Fibroblast of the conjunctiva (primary cell): ENCODE data around the gene DYNC1I1.

Experiments used
- DNase-seq: peaks from one replicate; pipeline ENCODE4 v3.0.0-alpha.2; 2010; ENCODE audit warnings: low read depth

DYNC1I1 gene

GRCh38 chr7:95861041-95861440, 88.7 kb downstream of the DYNC1I1 start:
- no peak for DNase-seq

- DNase-seq, result no peak
Observed at GRCh38 chr7:95863623-95864022, 91.3 kb downstream of the DYNC1I1 start.

- DNase-seq, result no peak
Observed at GRCh38 chr7:95865716-95866371, 93.5 kb downstream of the DYNC1I1 start.

DNA sequence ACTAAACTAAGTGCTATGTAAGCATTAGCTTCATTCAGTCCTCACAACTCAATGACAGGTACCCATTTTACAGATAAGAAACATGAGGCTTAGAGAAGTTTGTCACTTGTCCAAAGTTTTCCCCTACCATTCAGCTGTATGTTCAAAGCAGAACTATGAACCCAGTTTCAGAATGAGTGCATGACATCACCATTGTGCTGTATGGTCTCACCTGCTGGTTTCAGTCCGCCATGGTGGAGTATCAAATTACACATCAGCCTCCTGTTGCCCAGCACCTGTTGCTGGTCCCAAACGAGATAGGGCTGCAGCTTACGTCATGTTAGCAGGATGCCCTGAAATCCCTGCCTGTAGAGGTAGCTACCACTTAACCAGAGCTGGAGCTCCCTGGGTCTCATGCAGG, 95.0 kb downstream of the DYNC1I1 start:
- DNase-seq, result no peak

DNA sequence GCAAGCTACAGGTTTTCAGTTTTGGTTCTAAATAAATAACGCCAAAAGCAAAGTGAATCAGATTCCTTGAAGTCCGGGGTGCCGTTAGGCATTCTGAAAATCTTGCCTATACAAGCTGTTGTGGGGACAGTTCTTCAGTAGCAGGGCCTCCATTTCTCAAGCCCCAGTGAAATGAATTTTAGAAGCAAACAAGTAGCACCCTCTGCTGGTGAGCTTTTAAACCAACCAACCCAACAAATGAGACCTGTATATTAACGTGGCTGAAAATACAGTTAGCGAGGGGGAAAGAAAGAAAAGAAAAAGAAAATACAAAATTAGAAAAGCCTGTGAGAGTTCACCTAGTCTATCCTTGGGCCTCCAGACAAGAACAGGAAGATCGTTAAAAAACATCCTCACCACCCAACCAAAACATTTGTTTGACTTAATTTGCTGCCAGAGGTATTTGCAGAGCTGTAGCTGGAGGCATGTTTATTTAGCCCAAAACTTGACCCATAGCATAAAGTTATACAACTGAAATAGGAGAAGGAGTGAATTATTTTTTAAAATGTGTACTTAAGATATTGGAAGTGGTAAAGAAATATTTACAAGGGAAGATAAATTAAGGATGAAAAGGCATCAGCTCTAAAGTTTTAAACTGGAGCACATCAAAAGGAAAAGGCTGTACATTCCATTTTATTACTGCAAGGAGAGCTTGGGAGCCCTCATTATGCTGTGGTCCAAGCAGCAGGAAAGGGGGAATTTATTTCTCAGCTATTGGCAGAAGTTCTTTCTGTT, 98.9 kb downstream of the DYNC1I1 start:
- DNase-seq, result peak; percentile 13

DNA sequence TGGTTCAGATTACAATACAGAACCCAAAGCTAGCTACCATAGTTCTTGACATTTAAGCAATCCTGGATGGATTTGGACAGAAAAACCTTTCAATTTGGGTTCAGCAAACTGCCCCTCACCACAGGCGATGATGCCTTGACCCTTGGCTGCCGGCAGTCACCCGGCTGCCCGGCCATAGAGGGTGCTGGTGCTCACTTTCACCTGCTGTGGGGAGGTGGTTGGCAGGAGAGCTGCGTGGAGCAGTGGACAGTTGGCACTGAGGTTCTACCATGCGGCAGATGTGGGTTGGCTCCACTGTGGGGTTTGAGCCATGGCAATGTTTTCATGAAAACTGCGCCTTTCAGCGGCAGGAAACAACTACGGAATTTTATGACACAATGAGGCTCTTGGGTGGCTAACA, 99.5 kb downstream of the DYNC1I1 start:
- DNase-seq, result no peak

GRCh38 chr7:95874129-95874528, 101.8 kb downstream of the DYNC1I1 start:
- DNase-seq, result no peak

- no peak for DNase-seq
Observed at GRCh38 chr7:95874541-95875265, 102.3 kb downstream of the DYNC1I1 start.

GRCh38 chr7:95875519-95875918, 103.2 kb downstream of the DYNC1I1 start:
- DNase-seq, result no peak

GRCh38 chr7:95878677-95879076, 106.3 kb downstream of the DYNC1I1 start:
- DNase-seq, result no peak

GRCh38 chr7:95881597-95881996, 109.2 kb downstream of the DYNC1I1 start:
- DNase-seq, result no peak

- no peak for DNase-seq
Observed at GRCh38 chr7:95883217-95883616, 110.9 kb downstream of the DYNC1I1 start.

DNA sequence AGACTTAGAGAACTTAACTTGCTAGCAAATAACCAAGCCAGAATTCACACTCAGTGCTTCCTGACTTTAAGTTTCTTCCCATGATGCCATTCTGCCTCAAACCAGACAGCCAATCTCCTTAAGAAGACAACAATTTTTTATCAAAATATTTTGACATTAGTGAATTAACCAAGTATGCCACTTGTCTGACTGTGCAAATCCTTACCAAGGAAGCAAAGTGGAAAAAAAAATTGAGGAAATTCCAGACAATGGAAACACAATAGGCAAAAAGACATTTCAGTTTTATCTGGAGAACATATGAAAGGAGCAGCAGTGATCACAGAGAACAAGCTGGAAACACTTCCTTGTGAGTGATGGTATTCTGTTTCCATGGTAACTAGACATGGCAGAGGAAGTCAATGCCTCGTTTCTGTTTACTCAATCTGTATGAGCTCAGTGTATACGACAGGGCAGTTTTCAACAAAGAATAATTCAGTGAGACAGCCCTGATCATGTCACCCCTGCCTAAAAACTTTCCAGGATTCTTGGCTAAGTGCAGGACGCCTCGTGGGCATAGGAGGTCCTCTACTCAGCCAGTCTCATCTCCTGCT, 114.2 kb downstream of the DYNC1I1 start:
- DNase-seq, result no peak

- DNase-seq, result no peak
Observed at GRCh38 chr7:95893484-95893883, 121.1 kb downstream of the DYNC1I1 start.

DNA sequence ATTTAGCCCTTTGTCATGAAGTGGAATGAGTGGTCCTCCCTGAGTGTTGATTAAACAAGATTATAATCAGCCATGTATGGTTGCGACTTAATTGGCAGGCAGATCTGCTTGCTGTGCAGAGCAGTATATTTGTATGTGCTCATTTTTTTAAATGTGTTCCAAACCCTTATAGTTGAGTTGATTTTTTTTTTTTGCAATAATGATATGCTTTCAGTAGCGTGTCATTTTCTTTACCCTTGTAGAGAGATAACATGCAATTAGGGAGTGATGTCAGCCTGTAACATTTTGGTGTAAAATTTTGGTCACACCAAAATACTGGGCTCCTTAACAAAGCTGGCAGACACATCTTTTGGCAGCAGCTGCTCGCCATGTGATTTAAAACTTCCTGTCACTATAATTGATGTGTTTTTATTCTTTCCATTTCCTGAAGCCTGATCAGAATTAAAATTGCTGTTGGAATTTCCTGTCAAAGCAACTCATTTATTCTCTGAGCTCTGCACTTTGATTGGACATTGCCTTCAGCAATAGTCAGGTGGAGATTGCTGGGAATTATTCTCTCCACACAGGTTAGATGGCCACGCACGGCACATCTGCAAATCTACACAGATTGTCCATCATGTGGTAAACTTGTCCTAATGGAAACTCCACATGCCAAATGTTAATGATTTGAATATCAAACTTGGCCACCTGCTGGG, 125.3 kb downstream of the DYNC1I1 start:
- DNase-seq, result no peak

- DNase-seq, result no peak
Observed at GRCh38 chr7:95899919-95900513, 127.7 kb downstream of the DYNC1I1 start.

- DNase-seq, result no peak
Observed at GRCh38 chr7:95901006-95901405, 128.7 kb downstream of the DYNC1I1 start.

- DNase-seq, result no peak
Observed at GRCh38 chr7:95904099-95904498, 131.7 kb downstream of the DYNC1I1 start.

- no peak for DNase-seq
Observed at GRCh38 chr7:95905167-95905566, 132.8 kb downstream of the DYNC1I1 start.

GRCh38 chr7:95906851-95907250, 134.5 kb downstream of the DYNC1I1 start:
- no peak for DNase-seq

DNA sequence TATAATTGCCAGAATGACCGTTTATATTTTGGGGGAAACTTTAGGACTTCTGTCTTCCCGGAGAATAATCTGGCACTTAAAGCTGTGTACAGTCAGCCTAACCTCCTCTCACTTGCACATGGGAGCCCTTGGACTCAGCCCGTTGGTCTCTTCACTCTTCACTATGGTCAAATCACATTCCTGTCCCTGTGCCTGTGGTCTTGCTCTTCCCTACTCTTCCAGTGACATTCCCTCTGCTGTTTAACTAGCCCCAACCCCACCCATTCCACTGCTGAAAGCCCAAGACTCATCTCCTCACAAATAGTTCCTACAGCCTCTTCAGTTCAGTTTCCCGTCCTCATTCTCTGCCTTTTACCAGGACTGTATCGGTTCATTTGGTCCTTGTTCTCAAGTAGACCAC, 135.0 kb downstream of the DYNC1I1 start:
- DNase-seq, result no peak

DNA sequence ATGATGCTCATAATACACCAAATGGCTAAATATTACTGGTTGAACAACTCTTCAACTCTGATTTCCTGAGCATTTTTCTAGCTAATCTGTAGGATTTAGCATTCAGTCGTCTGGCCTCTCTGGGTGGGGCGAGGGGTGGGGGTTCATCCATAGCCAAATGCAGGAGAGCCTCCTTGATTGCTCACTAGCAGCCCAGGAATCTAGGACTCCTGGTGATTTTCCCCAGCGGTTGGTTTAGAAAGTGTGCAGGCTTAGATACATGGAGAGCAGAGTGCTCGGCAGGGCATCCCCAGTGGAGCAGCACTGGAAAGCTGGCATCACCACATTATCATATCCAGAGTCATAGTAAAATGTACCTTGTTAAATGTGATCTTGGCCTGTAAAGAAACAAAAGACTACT, 136.1 kb downstream of the DYNC1I1 start:
- DNase-seq, result no peak
